ENCODE results near the gene LDLRAD3.

DNA sequence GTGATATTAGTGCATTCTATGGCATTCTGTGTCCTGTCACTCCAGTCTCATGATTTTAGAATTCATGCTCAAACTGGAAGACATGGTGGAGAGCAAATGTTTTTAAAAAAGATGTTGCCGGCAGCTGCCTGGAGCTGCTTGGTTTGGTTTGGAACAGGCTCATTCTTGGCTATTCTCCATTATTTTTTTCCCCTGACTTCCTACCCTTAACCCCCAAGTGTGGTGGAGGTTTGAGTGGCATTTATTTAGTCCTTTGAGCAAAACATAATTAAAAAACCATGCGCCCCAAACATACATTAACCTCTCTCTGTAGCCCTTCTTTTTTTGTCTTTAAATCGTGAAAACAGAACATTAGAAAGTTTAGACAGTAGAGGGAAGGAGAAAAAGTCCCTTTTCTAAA is 94.7 kb downstream of the LDLRAD3 start:
- TF ChIP-seq POLR2A (IDR thresholded peaks at IDR 0.05) = no peak
- TF ChIP-seq, protein P1, sequence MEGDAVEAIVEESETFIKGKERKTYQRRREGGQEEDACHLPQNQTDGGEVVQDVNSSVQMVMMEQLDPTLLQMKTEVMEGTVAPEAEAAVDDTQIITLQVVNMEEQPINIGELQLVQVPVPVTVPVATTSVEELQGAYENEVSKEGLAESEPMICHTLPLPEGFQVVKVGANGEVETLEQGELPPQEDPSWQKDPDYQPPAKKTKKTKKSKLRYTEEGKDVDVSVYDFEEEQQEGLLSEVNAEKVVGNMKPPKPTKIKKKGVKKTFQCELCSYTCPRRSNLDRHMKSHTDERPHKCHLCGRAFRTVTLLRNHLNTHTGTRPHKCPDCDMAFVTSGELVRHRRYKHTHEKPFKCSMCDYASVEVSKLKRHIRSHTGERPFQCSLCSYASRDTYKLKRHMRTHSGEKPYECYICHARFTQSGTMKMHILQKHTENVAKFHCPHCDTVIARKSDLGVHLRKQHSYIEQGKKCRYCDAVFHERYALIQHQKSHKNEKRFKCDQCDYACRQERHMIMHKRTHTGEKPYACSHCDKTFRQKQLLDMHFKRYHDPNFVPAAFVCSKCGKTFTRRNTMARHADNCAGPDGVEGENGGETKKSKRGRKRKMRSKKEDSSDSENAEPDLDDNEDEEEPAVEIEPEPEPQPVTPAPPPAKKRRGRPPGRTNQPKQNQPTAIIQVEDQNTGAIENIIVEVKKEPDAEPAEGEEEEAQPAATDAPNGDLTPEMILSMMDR (IDR thresholded peaks at IDR 0.05) = no peak
